Smooth muscle cell (in vitro differentiated cells): ENCODE results near the gene ZNF821. TPM values are rescaled to one million over a fixed set of nuclear protein-coding genes. Genes with fewer than 3 reads are reported as not detected.

Experiments used
- DNase-seq: peaks from one replicate; lab custom pipeline; 2025; ENCODE audit not compliant: unreplicated experiment; lab: John Stamatoyannopoulos, UW
- H2AFZ ChIP-seq: fragments of 200-600 bp; sonication (generic); 2 replicates; pipeline ENCODE4 v1.6.0; 2016; ENCODE audit warnings: antibody characterized with exemption, low read depth, mild to moderate bottlenecking
- H3F3A ChIP-seq: fragments of 200-600 bp; sonication (generic); 2 replicates; pipeline ENCODE4 v1.6.0; 2017; ENCODE audit warnings: antibody characterized with exemption, low read depth
- H3K27ac ChIP-seq: fragments of 200-600 bp; sonication (generic); 2 replicates; pipeline ENCODE4 v1.5.1; 2016; ENCODE audit warnings: low read depth, mild to moderate bottlenecking
- H3K27me3 ChIP-seq: fragments of 200-600 bp; sonication (generic); 2 replicates; pipeline ENCODE4 v1.6.1; 2016; ENCODE audit warnings: low read depth, mild to moderate bottlenecking
- H3K36me3 ChIP-seq: fragments of 200-600 bp; sonication (generic); 2 replicates; pipeline ENCODE4 v1.5.1; 2016; ENCODE audit warnings: low read depth
- H3K4me1 ChIP-seq: fragments of 200-600 bp; sonication (generic); 2 replicates; pipeline ENCODE4 v1.5.1; 2016; ENCODE audit warnings: low read depth
- H3K4me2 ChIP-seq: fragments of 200-600 bp; sonication (generic); 2 replicates; pipeline ENCODE4 v1.6.0; 2016; ENCODE audit warnings: mild to moderate bottlenecking
- H3K4me3 ChIP-seq: fragments of 200-600 bp; sonication (generic); 2 replicates; pipeline ENCODE4 v1.5.1; 2016; ENCODE audit warnings: mild to moderate bottlenecking
- H3K79me2 ChIP-seq: fragments of 200-600 bp; sonication (generic); 2 replicates; pipeline ENCODE4 v1.6.0; 2016; ENCODE audit warnings: low read depth, mild to moderate bottlenecking
- H3K9ac ChIP-seq: fragments of 200-600 bp; sonication (generic); 2 replicates; pipeline ENCODE4 v1.6.0; 2016; ENCODE audit warnings: low read depth
- H3K9me3 ChIP-seq: fragments of 200-600 bp; sonication (generic); replicated peaks from 2 replicates; pipeline ENCODE4 v1.5.1; 2016; ENCODE audit warnings: low read depth
- H4K20me1 ChIP-seq: fragments of 200-600 bp; sonication (generic); 2 replicates; pipeline ENCODE4 v1.6.0; 2016; ENCODE audit warnings: low read depth
- WGBS: methylation state at CpG from one replicate; pipeline ENCODE4 v1.1.7; 2016; ENCODE audit warnings: low lambda C conversion rate; 5-methylcytosine and 5-hydroxymethylcytosine counted together
- polyA plus RNA-seq: library from polyadenylated mRNA; unstranded; fragments of >200 nt; fragmentation: Nextera tagmentation; extraction: Ambion mirVana; gene quantifications from 2 replicates; pipeline ENCODE4 v1.2.1, GENCODE V29; 2016
- total RNA-seq: library from RNA; depleted of rRNA; stranded (reverse); fragments of >200 nt; gene quantifications from 2 replicates; pipeline ENCODE4 v1.2.3, GENCODE V29; 2014
- TF ChIP-seq, protein P1 (sequence below): fragments of 200-600 bp; sonication (generic); IDR thresholded peaks from 2 replicates; pipeline ENCODE4 v1.5.1; 2017; ENCODE audit warnings: borderline replicate concordance, mild to moderate bottlenecking, antibody characterized with exemption; ENCODE audit not compliant: insufficient read depth, poor library complexity, severe bottlenecking

Gene ZNF821
- total and polyA plus RNA-seq, 2 experiments from 2014 or later, result 12.0 to 17.5 TPM

DNA sequence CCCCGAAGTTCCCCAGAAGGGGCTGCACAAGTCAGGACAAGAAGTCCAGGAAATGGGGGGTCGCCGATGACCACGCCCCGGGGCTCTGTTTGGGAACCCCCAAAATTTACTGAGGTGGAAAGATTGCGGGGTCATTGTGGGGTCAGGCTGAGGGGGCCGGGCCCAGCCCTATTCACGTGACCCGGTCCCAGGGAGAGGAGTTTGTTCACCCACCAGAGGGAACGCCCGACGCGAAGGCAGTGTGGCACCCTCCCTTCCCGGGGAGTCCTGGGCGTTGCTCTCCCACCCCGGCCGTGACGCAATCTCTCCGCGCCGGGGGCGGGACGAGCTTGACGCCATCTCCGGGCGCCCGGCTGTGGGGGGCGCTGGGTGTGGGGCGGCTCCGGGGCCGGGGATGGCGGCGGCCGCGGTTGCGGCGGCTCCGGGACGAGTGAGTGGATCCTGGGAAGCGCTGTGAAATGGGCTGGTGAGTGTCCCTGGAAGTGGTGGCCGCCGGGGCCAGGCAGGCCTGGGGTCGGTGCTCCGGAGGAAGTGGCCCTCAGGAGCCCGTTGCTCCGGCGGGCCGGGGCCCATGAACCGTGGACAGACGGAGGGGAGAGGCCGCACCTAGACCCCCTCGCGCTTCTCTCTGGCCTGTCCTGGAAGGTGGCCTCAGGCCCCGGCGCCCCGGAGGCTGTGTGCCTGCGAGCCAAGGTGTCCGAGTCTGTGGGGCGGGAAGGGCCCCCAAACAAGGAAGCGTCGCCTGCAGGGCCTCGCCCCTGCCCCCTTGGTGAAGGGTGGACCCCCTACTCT, 38.1 kb downstream of the ZNF821 start, which contains the start of gene ATXN1L:
TSS of gene ATXN1L (plus strand) at position 338 of the 792 bp plus-strand sequence. CDS start 3,765 bp downstream, outside the sequence.
- peaks cover 28% of the 10 kb centered on the region for H3K79me2 ChIP-seq
- H3K27ac ChIP-seq, result peak within 1 kb of the TSS; percentile 65
- WGBS, result under 1% methylated on average over 56 of the region's 62 CpGs
- peaks cover 7% of the 10 kb centered on the region for H3K4me1 ChIP-seq
- H3K36me3 ChIP-seq, result peaks cover 5% of the 10 kb centered on the region
- no peaks in the 10 kb centered on the region for H3F3A ChIP-seq
- H2AFZ ChIP-seq, result peak within 1 kb of the TSS; percentile 82
- H3K4me2 ChIP-seq, result peak within 1 kb of the TSS; percentile 99
- H3K4me3 ChIP-seq, result peak within 1 kb of the TSS; percentile 100
- H3K9me3 ChIP-seq, result no peaks in the 10 kb centered on the region
- TF ChIP-seq, protein P1, sequence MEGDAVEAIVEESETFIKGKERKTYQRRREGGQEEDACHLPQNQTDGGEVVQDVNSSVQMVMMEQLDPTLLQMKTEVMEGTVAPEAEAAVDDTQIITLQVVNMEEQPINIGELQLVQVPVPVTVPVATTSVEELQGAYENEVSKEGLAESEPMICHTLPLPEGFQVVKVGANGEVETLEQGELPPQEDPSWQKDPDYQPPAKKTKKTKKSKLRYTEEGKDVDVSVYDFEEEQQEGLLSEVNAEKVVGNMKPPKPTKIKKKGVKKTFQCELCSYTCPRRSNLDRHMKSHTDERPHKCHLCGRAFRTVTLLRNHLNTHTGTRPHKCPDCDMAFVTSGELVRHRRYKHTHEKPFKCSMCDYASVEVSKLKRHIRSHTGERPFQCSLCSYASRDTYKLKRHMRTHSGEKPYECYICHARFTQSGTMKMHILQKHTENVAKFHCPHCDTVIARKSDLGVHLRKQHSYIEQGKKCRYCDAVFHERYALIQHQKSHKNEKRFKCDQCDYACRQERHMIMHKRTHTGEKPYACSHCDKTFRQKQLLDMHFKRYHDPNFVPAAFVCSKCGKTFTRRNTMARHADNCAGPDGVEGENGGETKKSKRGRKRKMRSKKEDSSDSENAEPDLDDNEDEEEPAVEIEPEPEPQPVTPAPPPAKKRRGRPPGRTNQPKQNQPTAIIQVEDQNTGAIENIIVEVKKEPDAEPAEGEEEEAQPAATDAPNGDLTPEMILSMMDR, result no peak
- peak within 1 kb of the TSS; percentile 98 for H3K9ac ChIP-seq
- peaks cover 10% of the 10 kb centered on the region for H4K20me1 ChIP-seq
- no peaks in the 10 kb centered on the region for H3K27me3 ChIP-seq
- peak; percentile 77 for DNase-seq

DNA sequence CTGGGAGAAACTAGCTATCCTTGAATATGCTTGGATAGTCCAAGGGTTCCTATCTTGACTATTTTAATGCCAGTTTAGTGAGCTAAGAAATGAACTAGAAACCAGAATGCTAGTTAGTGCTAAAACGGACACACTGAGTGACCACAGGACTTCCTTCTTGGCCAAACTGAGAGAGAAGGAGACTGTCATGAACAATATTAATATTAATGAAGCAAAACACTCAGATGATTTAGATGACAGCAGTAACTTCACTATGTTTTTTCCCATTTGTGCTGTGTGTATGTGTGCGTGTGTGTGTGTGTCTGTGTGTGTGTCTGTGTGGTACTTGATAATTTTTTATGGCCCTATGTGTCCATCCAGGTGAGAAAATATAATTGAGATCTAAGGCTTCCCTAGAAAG, 40.4 kb downstream of the ZNF821 start:
- Histone ChIP-seq H2AFZ (no peak overlapping the region), H3K4me2 (no peak overlapping the region), H3K36me3 (peaks cover 5% of the 10 kb centered on the region), H4K20me1 (peaks cover 10% of the 10 kb centered on the region), H3K4me3 (no peak overlapping the region), H3K27ac (no peak overlapping the region), H3K27me3 (no peaks in the 10 kb centered on the region), H3F3A (no peaks in the 10 kb centered on the region), H3K79me2 (peaks cover 28% of the 10 kb centered on the region), H3K4me1 (peaks cover 7% of the 10 kb centered on the region), H3K9ac (no peak overlapping the region), H3K9me3 (no peaks in the 10 kb centered on the region)
- no peak for DNase-seq
- TF ChIP-seq, protein P1, result no peak
- WGBS, result 94% methylated on average over 2 of the region's 2 CpGs

DNA sequence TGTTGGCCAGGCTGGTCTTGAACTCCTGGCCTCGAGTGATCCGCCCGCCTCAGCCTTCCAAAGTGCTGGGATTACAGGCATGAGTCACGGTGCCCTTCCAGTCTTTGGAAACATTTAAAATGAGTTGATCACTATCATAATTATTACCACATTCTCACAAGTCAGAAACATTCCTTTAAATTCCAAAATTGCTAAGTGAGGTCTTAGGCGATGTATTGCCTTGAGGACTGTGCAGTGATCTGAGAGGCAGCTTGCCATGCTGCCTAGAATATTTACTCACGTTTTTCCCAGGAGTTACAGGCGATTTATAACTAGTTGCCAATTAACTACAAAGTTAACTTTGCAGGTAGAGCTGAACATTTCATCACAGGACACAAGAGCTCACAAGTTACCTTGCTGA, 43.9 kb downstream of the ZNF821 start:
- Histone ChIP-seq H3K9ac (no peak overlapping the region), H3K4me2 (no peak overlapping the region)
- no peak for DNase-seq

More for the DNA sequence above, 43.9 kb downstream of the ZNF821 start:
- H3K4me3 ChIP-seq, result no peak overlapping the region
- no peaks in the 10 kb centered on the region for H3K36me3 ChIP-seq
- H3K4me1 ChIP-seq, result no peaks in the 10 kb centered on the region
- no peaks in the 10 kb centered on the region for H3F3A ChIP-seq
- TF ChIP-seq, protein P1, result no peak
- no peak overlapping the region for H3K27ac ChIP-seq
- no peaks in the 10 kb centered on the region for H3K9me3 ChIP-seq
- no peaks in the 10 kb centered on the region for H3K27me3 ChIP-seq
- H3K79me2 ChIP-seq, result no peaks in the 10 kb centered on the region
- H2AFZ ChIP-seq, result no peak overlapping the region
- no peaks in the 10 kb centered on the region for H4K20me1 ChIP-seq
- WGBS, result 61% methylated on average over 7 of the region's 7 CpGs
